B cell (primary cell): ENCODE results near the gene B4GALT1. TPM values are rescaled to one million over a fixed set of nuclear protein-coding genes. Genes with fewer than 3 reads are reported as not detected.

Experiments
- ATAC-seq: fragments of 200-7000 bp; cut with Tn5 transposase; one replicate; pipeline ENCODE4 v1.10.0; 2021; ENCODE audit warnings: low read depth, mild to moderate bottlenecking, moderate number of reproducible peaks, moderate library complexity
- CTCF ChIA-PET: fragments of 350-600 bp; sonication (Branson Sonifier 250); formaldehyde crosslinking; loops from one replicate; lab custom pipeline; 2021; ENCODE audit warnings: antibody characterized with exemption, inconsistent platforms; lab: Charles Lee
- POLR2A ChIA-PET: fragments of 350-600 bp; sonication (Branson Sonifier 250); formaldehyde crosslinking; loops from one replicate; lab custom pipeline; 2021; ENCODE audit warnings: antibody characterized with exemption; lab: Charles Lee
- DNase-seq: peaks from one replicate; pipeline ENCODE4 v3.0.0; 2013
- H2AFZ ChIP-seq: 2 replicates; pipeline ENCODE4 v1.6.1; 2012; ENCODE audit warnings: mild to moderate bottlenecking, low read depth, low read length; ENCODE audit not compliant: insufficient read depth, poor library complexity, severe bottlenecking
- H3K27ac ChIP-seq, 2 donors: 1 replicate in 1 of 2; 2 replicates in 1 of 2; pipeline ENCODE4 v1.5.1; 2012 to 2013; ENCODE audit warnings: low read length in 2 of 2, mild to moderate bottlenecking in 2 of 2, moderate library complexity in 1 of 2
- H3K27me3 ChIP-seq, 4 experiments: fragments of 200-600 bp in 1 of 4; sonication (generic) in 1 of 4; replicated peaks in 1 of 4; 1 replicate in 2 of 4; 2 replicates in 2 of 4; pipeline versions ENCODE4 v1.6.1 to v1.7.0; 2013 to 2016; ENCODE audit warnings: low read length in 3 of 4, mild to moderate bottlenecking in 2 of 4, mixed read lengths in 1 of 4, moderate library complexity in 1 of 4; ENCODE audit not compliant: insufficient read depth in 4 of 4, control insufficient read depth in 3 of 4; ENCODE audit errors: control extremely low read depth in 1 of 4
- H3K36me3 ChIP-seq, 2 experiments: replicated peaks in 1 of 2; 1 replicate in 1 of 2; 2 replicates in 1 of 2; pipeline versions ENCODE4 v1.6.1 to v1.7.1; 2013; ENCODE audit warnings: low read length in 1 of 2; ENCODE audit not compliant: insufficient read depth in 2 of 2, control insufficient read depth in 1 of 2; ENCODE audit errors: control extremely low read depth in 1 of 2, extremely low read depth in 1 of 2
- H3K4me1 ChIP-seq, 2 donors: fragments of 200-600 bp in 1 of 2; sonication (generic) in 1 of 2; 1 replicate in 1 of 2; 2 replicates in 1 of 2; pipeline versions ENCODE4 v1.5.1 to v1.6.1; 2013 to 2017; ENCODE audit warnings: low read length in 2 of 2; ENCODE audit not compliant: control insufficient read depth in 2 of 2, insufficient read depth in 2 of 2
- H3K4me2 ChIP-seq: replicated peaks from 2 replicates; pipeline ENCODE3; 2012; ENCODE audit warnings: mild to moderate bottlenecking, low read depth, low read length; ENCODE audit not compliant: poor library complexity, severe bottlenecking
- H3K4me3 ChIP-seq, 5 experiments: fragments of 200-600 bp in 1 of 5; sonication (generic) in 1 of 5; 1 replicate in 3 of 5; 2 replicates in 2 of 5; pipeline versions ENCODE4 v1.5.1 to v1.7.0; 2011 to 2016; ENCODE audit warnings: low read length in 4 of 5, mild to moderate bottlenecking in 4 of 5, low read depth in 2 of 5, control low read depth in 1 of 5, moderate library complexity in 1 of 5; ENCODE audit not compliant: insufficient read depth in 1 of 5; ENCODE audit errors: control extremely low read depth in 1 of 5, extremely low read depth in 1 of 5
- H3K79me2 ChIP-seq: fragments of 200-600 bp; sonication (generic); one replicate; pipeline ENCODE4 v1.6.0; 2016; ENCODE audit warnings: low read length; ENCODE audit not compliant: control insufficient read depth, insufficient read depth
- H3K9ac ChIP-seq: fragments of 200-600 bp; sonication (generic); 2 replicates; pipeline ENCODE4 v1.6.1; 2017; ENCODE audit warnings: mild to moderate bottlenecking, low read length, moderate library complexity
- H3K9me3 ChIP-seq, 3 donors: one replicate each; pipeline versions ENCODE4 v1.6.1 to v1.7.1; 2013; ENCODE audit warnings: low read length in 2 of 3; ENCODE audit not compliant: control insufficient read depth in 2 of 3, insufficient read depth in 1 of 3; ENCODE audit errors: control extremely low read depth in 1 of 3
- H4K20me1 ChIP-seq: 2 replicates; pipeline ENCODE4 v1.6.0; 2012; ENCODE audit warnings: mild to moderate bottlenecking, low read length; ENCODE audit not compliant: insufficient read depth, control insufficient read depth, poor library complexity, severe bottlenecking
- H3K27ac Mint-ChIP-seq: one replicate; pipeline ENCODE4 v1.8.0; 2021; ENCODE audit warnings: mixed read lengths
- H3K27me3 Mint-ChIP-seq: one replicate; pipeline ENCODE4 v1.8.0; 2021; ENCODE audit warnings: mixed read lengths
- H3K4me1 Mint-ChIP-seq: one replicate; pipeline ENCODE4 v1.8.0; 2021; ENCODE audit warnings: mixed read lengths
- H3K4me3 Mint-ChIP-seq: one replicate; pipeline ENCODE4 v1.8.0; 2021; ENCODE audit warnings: mixed read lengths
- H3K9me3 Mint-ChIP-seq: one replicate; pipeline ENCODE4 v1.8.0; 2022; ENCODE audit warnings: mixed read lengths; ENCODE audit not compliant: insufficient read depth
- EZH2 ChIP-seq: IDR thresholded peaks from 2 replicates; pipeline ENCODE4 v1.6.1; 2012; ENCODE audit warnings: borderline replicate concordance, low read depth, mild to moderate bottlenecking, moderate library complexity, low read length; ENCODE audit not compliant: insufficient read depth, poor library complexity, severe bottlenecking
- WGBS: methylation state at CpG from one replicate; pipeline ENCODE4 v1.1.5; 2013; ENCODE audit warnings: missing lambda C conversion rate; ENCODE audit not compliant: insufficient coverage; 5-methylcytosine and 5-hydroxymethylcytosine counted together
- intact Hi-C: fragments of 100-400 bp; cut with micrococcal nuclease; formaldehyde crosslinking; loops from one replicate; pipeline ENCODE4 v1.10.0; 2022
- polyA plus RNA-seq: library from polyadenylated mRNA; depleted of rRNA; stranded (reverse); fragments of >200 nt; gene quantifications from 2 replicates; pipeline ENCODE4 v1.2.3, GENCODE V29; 2012
- total RNA-seq, 2 donors: library from RNA; stranded (reverse); fragments of 120-200 nt in 1 of 2; gene quantifications; 1 replicate in 1 of 2; 2 replicates in 1 of 2; pipeline versions ENCODE4 v1.2.3 to v1.2.4, GENCODE V29; 2013 to 2022
- TF ChIP-seq, protein P1 (sequence below): fragments of 200-600 bp; IDR thresholded peaks from one replicate; pipeline ENCODE4 v1.8.0; 2022; ENCODE audit warnings: antibody characterized with exemption, mild to moderate bottlenecking

The B4GALT1 gene
- total and polyA plus RNA-seq, 2 donors (not counting 1 experiment from before 2014, with no cell fraction given): 49.2 to 201 TPM

DNA sequence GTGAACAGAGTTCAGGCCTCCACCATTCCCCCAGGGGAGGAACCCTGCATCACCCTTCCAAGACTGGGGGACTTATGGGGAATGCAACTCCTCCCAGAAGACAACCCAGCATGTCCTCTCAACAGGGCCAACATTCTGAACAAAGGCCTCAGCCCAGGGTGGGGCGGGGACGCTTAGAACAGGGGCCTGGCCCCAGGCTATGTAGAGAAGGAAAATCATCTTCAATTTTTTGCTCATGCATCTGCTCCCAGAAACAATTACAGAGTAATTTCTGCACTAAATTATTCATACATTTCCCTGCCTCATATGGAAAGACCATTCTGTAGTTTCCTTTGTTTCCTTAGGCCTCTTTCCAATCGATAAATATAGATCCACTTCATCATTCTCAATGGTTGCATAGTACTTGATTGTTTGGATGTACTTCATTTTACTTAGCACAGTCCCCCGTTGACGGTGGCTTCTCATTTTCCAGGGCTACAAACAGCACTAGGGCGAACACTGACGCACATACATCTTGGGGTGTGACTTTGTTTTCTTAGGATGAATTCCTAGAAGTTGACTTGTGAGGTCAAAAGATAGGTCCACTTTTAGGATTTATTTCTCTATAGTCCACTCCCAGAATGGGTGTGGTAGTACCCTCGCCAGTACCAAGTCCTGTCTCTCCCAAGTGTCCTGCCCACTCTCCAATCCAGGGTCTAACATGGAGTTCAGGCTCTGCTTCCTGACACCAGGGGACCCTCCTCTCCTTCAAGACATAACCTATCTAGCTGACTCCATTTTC lies 63.4 kb downstream of the B4GALT1 start:
- H3K4me3 Mint-ChIP-seq: no peak overlapping the region
- Histone ChIP-seq H3K36me3 (peaks cover 0 to under 1% of the 10 kb centered on the region in 2 experiments), H4K20me1 (no peaks in the 10 kb centered on the region), H3K4me1 (peaks cover 4 to 15% of the 10 kb centered on the region in 2 donors), H3K27me3 (no peaks in the 10 kb centered on the region), H2AFZ (no peak overlapping the region), H3K9me3 (no peaks in the 10 kb centered on the region), H3K27ac (no peak overlapping the region), H3K9ac (no peak overlapping the region), H3K4me2 (no peak overlapping the region), H3K4me3 (no peak overlapping the region), H3K79me2 (no peaks in the 10 kb centered on the region)
- H3K4me1 Mint-ChIP-seq: peaks cover 26% of the 10 kb centered on the region
- no peaks in the 10 kb centered on the region for H3K9me3 Mint-ChIP-seq
- no CpG with 5 or more reads among the region's 8 CpGs for WGBS
- H3K27me3 Mint-ChIP-seq: no peaks in the 10 kb centered on the region
- no peak for DNase-seq
- H3K27ac Mint-ChIP-seq: peak overlapping the region; percentile 52
- CTCF ChIA-PET: interaction anchor here (1.2 to 3.7 kb wide), 3 partner anchors 21 to 123 kb away, joined by 3 to 18 read pairs (median 3); no protein-coding TSS in a partner anchor
- TF ChIP-seq EZH2: no peak
- TF ChIP-seq, protein P1, sequence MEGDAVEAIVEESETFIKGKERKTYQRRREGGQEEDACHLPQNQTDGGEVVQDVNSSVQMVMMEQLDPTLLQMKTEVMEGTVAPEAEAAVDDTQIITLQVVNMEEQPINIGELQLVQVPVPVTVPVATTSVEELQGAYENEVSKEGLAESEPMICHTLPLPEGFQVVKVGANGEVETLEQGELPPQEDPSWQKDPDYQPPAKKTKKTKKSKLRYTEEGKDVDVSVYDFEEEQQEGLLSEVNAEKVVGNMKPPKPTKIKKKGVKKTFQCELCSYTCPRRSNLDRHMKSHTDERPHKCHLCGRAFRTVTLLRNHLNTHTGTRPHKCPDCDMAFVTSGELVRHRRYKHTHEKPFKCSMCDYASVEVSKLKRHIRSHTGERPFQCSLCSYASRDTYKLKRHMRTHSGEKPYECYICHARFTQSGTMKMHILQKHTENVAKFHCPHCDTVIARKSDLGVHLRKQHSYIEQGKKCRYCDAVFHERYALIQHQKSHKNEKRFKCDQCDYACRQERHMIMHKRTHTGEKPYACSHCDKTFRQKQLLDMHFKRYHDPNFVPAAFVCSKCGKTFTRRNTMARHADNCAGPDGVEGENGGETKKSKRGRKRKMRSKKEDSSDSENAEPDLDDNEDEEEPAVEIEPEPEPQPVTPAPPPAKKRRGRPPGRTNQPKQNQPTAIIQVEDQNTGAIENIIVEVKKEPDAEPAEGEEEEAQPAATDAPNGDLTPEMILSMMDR: no peak
- intact Hi-C loops: no loop called here
- ATAC-seq: no peak
- POLR2A ChIA-PET: no interaction called here

DNA sequence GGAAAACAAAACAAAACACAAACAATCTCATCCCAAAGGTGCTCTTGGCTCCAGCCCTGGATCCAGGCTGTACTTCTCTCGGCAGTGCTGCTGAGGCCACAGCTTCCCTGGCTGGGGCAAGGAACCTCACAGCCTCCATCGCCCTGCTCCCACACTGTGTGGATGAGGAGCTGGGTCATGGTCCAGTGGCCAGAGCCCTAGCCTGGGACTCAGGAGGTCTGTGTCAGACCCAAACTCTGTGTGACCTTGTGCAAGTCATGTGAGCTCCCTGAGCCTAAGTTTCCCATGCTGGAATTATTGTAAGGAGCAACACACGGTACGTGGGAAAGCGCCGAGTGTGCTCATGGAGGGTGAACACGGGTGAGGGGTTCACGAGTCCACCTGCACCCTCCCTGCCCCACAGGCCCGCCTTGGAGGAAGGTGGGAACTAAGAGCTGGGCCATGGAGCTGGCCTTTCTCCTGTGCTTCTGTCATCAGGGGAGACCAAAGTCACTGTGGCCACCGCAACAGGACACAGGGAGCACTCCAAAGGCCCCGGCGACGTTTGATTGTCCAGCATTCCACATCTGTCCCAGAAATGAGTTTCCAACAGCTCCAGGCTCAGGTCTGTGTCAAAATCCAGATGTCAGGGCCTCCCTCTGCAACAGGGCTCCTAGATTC lies 64.5 kb downstream of the B4GALT1 start:
- Mint-ChIP-seq H3K4me3 (no peak overlapping the region), H3K9me3 (no peaks in the 10 kb centered on the region), H3K4me1 (peaks cover 20% of the 10 kb centered on the region), H3K27ac (no peak overlapping the region), H3K27me3 (no peaks in the 10 kb centered on the region)
- TF ChIP-seq, protein P1: no peak
- no peak for TF ChIP-seq EZH2
- no peaks in the 10 kb centered on the region for H3K36me3 ChIP-seq
- ATAC-seq (no peak), DNase-seq (no peak)
- intact Hi-C loops: no loop called here
- CTCF ChIA-PET: interaction anchor here (3.7 kb wide), 1 partner anchor 124 kb away, joined by 18 read pairs; no protein-coding TSS in a partner anchor
- no peak overlapping the region for H3K9ac ChIP-seq
- no peaks in the 10 kb centered on the region for H3K27me3 ChIP-seq
- POLR2A ChIA-PET: interaction anchor here (0.9 kb wide), 1 partner anchor 58 kb away, joined by 4 read pairs; no protein-coding TSS in a partner anchor
- no peak overlapping the region for H3K4me2 ChIP-seq
- H4K20me1 ChIP-seq: no peaks in the 10 kb centered on the region
- H3K27ac ChIP-seq: no peak overlapping the region
- peaks cover 4 to 11% of the 10 kb centered on the region in 2 donors for H3K4me1 ChIP-seq
- 97% methylated on average over 10 of the region's 13 CpGs for WGBS
- H3K9me3 ChIP-seq: no peaks in the 10 kb centered on the region
- no peak overlapping the region for H2AFZ ChIP-seq
- no peaks in the 10 kb centered on the region for H3K79me2 ChIP-seq
- H3K4me3 ChIP-seq: no peak overlapping the region
